OCI-LY7 (cell line): ENCODE measurements around the gene IFFO2. TPM values are rescaled to one million over a fixed set of nuclear protein-coding genes. Genes with fewer than 3 reads are reported as not detected.
"Not testable (repeated sequence)": the region's sequence is repeated elsewhere in the genome, so short reads cannot be mapped to it uniquely, and the experiment has no call there.

ENCODE experiments used
- BruUV-seq: library from RNA; stranded (reverse); fragments of 400-500 nt; replicated peaks from 2 replicates; lab custom pipeline; 2021; lab: Mats Ljungman, UMichigan
- CTCF ChIA-PET: fragments of 300-600 bp; sonication (Branson Sonifier 250); formaldehyde crosslinking; loops from one replicate; lab custom pipeline; 2022; ENCODE audit warnings: antibody characterized with exemption; ENCODE audit not compliant: unreplicated experiment; lab: Charles Lee
- POLR2A ChIA-PET: fragments of 300-600 bp; sonication (Branson Sonifier 250); formaldehyde crosslinking; loops from one replicate; lab custom pipeline; 2022; ENCODE audit warnings: antibody characterized with exemption; lab: Charles Lee
- DNase-seq: peaks from one replicate; pipeline ENCODE4 v3.0.0-alpha.2; 2015; ENCODE audit warnings: low spot score
- H2AFZ ChIP-seq: fragments of 200-600 bp; sonication (generic), shearing (Covaris generic); 2 replicates; pipeline ENCODE4 v1.6.1; 2014; ENCODE audit warnings: mild to moderate bottlenecking, antibody characterized with exemption, low read length, moderate library complexity
- H3K27ac ChIP-seq: fragments of 200-600 bp; sonication (generic); 2 replicates; pipeline ENCODE4 v1.5.1; 2014; ENCODE audit warnings: mixed run types, low read depth, mild to moderate bottlenecking, moderate library complexity, low read length, inconsistent platforms; ENCODE audit not compliant: poor library complexity, severe bottlenecking
- H3K36me3 ChIP-seq: fragments of 200-600 bp; sonication (generic); 2 replicates; pipeline ENCODE4 v1.6.1; 2014; ENCODE audit warnings: mild to moderate bottlenecking, antibody characterized with exemption, low read length, moderate library complexity, mixed read lengths; ENCODE audit not compliant: insufficient read depth
- H3K4me1 ChIP-seq: fragments of 200-600 bp; sonication (generic); 2 replicates; pipeline ENCODE4 v1.5.1; 2014; ENCODE audit warnings: mild to moderate bottlenecking, low read length; ENCODE audit not compliant: insufficient read depth, poor library complexity, severe bottlenecking
- H3K4me2 ChIP-seq: fragments of 200-600 bp; sonication (generic); 2 replicates; pipeline ENCODE4 v1.6.1; 2014; ENCODE audit warnings: mild to moderate bottlenecking, low read length
- H3K4me3 ChIP-seq: fragments of 200-600 bp; sonication (generic); 2 replicates; pipeline ENCODE4 v1.5.1; 2014; ENCODE audit warnings: mild to moderate bottlenecking, low read depth, low read length; ENCODE audit not compliant: poor library complexity, severe bottlenecking
- H3K79me2 ChIP-seq: fragments of 200-600 bp; sonication (generic); 2 replicates; pipeline ENCODE4 v1.6.1; 2016; ENCODE audit warnings: low read depth, mild to moderate bottlenecking, low read length, moderate library complexity, mixed read lengths; ENCODE audit not compliant: insufficient read depth
- H3K9me2 ChIP-seq: fragments of 200-600 bp; sonication (generic); 2 replicates; pipeline ENCODE4 v1.6.1; 2016; ENCODE audit warnings: mild to moderate bottlenecking, low read length, mixed read lengths; ENCODE audit not compliant: insufficient read depth
- H3K9me3 ChIP-seq: fragments of 200-600 bp; sonication (generic); 2 replicates; pipeline ENCODE4 v1.6.1; 2014; ENCODE audit warnings: mild to moderate bottlenecking, mixed run types, low read length, mixed read lengths
- H4K20me1 ChIP-seq: fragments of 200-600 bp; sonication (generic); 2 replicates; pipeline ENCODE4 v1.6.1; 2014; ENCODE audit warnings: mild to moderate bottlenecking, antibody characterized with exemption, low read length, moderate library complexity, mixed read lengths; ENCODE audit not compliant: insufficient read depth
- EZH2phosphoT487 ChIP-seq: fragments of 200-600 bp; sonication (generic); IDR thresholded peaks from 2 replicates; pipeline ENCODE4 v1.6.1; 2018; ENCODE audit warnings: low read depth, borderline replicate concordance, mild to moderate bottlenecking, mixed run types, antibody characterized with exemption, low read length, moderate library complexity, mixed read lengths
- intact Hi-C: fragments of 100-400 bp; cut with micrococcal nuclease; formaldehyde crosslinking; loops from one replicate; pipeline ENCODE4 v1.10.0; 2022; ENCODE audit not compliant: unreplicated experiment
- total RNA-seq, 2 experiments: library from RNA; depleted of rRNA in 1 of 2; stranded (reverse); fragments of >200 nt in 1 of 2; shearing (Covaris generic) in 1 of 2; gene quantifications; 2 replicates each; pipeline ENCODE4 v1.2.3, GENCODE V29; 2014 to 2022
- TF ChIP-seq, protein P1 (sequence below): fragments of 200-600 bp; sonication (generic); conservative IDR thresholded peaks from 2 replicates; pipeline ENCODE4 v1.5.1; 2014; ENCODE audit warnings: mild to moderate bottlenecking, antibody characterized with exemption, low read length, moderate library complexity, mixed read lengths

IFFO2 gene
- total RNA-seq, 2 experiments from 2014 or later, result 0.06 to 0.44 TPM

DNA sequence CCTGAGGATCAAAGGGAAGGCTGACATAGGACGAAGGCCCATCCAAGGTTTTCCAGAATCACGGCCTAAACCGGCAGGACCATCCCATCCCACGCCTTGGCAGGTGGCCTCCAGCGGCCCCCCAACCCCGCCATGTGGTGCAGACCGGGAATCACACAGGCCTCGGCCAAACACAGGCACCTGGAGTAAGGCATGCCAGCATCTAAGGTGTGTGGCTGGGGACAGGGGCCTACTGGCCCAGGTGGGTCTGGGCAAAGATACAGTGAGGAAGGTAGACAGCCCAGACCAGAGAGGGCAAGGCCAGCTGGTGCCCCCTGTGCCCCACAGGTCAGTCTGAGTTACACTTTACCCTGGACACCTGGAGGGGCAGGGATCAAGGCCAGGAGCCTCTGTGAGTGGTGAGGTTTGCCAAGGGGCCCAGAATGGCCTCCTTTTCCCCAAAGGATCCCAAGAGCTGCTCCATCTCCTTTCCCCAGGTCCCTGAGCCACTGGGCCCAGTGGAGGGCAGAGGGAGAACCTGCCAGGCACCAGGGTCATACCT, 84.3 kb downstream of the IFFO2 start:
- H3K36me3 ChIP-seq, result no peaks in the 10 kb centered on the region
- ChIA-PET POLR2A (no interaction called here), CTCF (interaction anchor here (0.5 kb wide), 1 partner anchor 1125 kb away, joined by 3 read pairs; no protein-coding TSS in a partner anchor)
- H3K9me3 ChIP-seq, result no peaks in the 10 kb centered on the region
- H4K20me1 ChIP-seq, result no peaks in the 10 kb centered on the region
- no peak for DNase-seq
- no peak overlapping the region for H3K4me2 ChIP-seq
- intact Hi-C loops, result no loop called here
- no peaks in the 10 kb centered on the region for H3K9me2 ChIP-seq
- TF ChIP-seq, protein P1, sequence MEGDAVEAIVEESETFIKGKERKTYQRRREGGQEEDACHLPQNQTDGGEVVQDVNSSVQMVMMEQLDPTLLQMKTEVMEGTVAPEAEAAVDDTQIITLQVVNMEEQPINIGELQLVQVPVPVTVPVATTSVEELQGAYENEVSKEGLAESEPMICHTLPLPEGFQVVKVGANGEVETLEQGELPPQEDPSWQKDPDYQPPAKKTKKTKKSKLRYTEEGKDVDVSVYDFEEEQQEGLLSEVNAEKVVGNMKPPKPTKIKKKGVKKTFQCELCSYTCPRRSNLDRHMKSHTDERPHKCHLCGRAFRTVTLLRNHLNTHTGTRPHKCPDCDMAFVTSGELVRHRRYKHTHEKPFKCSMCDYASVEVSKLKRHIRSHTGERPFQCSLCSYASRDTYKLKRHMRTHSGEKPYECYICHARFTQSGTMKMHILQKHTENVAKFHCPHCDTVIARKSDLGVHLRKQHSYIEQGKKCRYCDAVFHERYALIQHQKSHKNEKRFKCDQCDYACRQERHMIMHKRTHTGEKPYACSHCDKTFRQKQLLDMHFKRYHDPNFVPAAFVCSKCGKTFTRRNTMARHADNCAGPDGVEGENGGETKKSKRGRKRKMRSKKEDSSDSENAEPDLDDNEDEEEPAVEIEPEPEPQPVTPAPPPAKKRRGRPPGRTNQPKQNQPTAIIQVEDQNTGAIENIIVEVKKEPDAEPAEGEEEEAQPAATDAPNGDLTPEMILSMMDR, result no peak
- no peak for TF ChIP-seq EZH2phosphoT487
- H2AFZ ChIP-seq, result no peak overlapping the region
- no peak overlapping the region for H3K4me3 ChIP-seq
- BruUV-seq, result no TSS peak
- H3K27ac ChIP-seq, result no peak overlapping the region
- H3K4me1 ChIP-seq, result no peaks in the 10 kb centered on the region
- no peaks in the 10 kb centered on the region for H3K79me2 ChIP-seq

DNA sequence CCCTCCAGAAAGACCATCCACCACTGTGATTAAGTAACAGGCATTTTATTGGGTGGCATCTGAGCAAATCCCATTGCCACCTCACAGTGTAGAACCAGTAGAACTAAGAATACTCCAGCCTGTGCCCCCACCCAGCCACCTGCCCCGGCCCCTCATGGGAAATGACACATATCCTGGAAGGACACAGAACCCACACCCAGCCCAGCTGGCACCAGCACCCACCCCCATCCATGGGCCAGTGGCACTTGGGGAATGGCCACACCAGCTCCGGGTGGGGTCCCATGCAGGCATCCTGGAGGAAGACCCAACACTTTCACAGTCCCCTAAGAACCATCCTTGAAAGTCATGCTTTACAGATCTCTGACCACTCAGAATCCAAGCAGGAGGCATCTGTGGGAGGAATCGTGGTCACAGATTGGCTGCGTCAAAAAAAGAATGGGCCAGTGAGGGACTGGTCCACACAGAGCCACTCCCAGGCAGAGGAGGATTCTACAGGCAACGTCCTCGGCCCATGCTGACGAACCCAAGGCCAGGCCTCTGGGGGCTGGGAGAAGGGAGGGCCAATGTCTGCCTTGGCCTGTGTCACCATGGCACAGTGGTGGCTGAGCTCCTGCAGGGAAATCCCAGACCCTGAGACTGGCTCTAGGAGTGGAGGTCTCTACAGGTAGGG, 84.9 kb downstream of the IFFO2 start:
- Histone ChIP-seq H3K27ac (no peak overlapping the region), H3K4me3 (no peak overlapping the region), H4K20me1 (no peaks in the 10 kb centered on the region), H3K9me2 (no peaks in the 10 kb centered on the region), H3K9me3 (no peaks in the 10 kb centered on the region), H3K79me2 (no peaks in the 10 kb centered on the region), H3K4me1 (no peaks in the 10 kb centered on the region), H3K36me3 (no peaks in the 10 kb centered on the region), H2AFZ (no peak overlapping the region), H3K4me2 (no peak overlapping the region)
- no peak for DNase-seq
- BruUV-seq, result no TSS peak
- CTCF ChIA-PET, result interaction anchor here (0.5 kb wide), 1 partner anchor 1126 kb away, joined by 3 read pairs; no protein-coding TSS in a partner anchor
- intact Hi-C loops, result no loop called here
- TF ChIP-seq, protein P1, result no peak
- no peak for TF ChIP-seq EZH2phosphoT487
- POLR2A ChIA-PET, result no interaction called here

DNA sequence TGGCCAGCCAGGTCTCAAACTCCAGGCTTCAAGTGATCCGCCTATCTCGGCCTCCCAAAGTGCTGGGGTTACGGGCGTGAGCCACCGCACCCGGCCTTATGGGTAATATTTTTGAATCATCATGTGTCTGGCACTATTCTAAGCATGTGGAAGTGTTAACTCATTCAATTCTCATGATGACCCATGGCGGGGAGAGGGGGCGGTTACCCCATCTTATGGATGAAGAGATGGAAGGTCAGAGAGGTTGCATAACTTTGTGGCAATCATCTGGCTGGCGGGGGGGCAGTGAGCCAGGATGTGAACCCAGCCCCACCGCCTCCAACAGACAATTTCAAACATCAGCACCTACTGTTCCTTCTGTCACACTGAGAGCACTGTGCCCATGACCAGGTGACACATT, 85.5 kb downstream of the IFFO2 start:
- intact Hi-C loops, result no loop called here
- no peaks in the 10 kb centered on the region for H3K79me2 ChIP-seq
- no peaks in the 10 kb centered on the region for H4K20me1 ChIP-seq
- ChIA-PET POLR2A (no interaction called here), CTCF (no interaction called here)
- no peak overlapping the region for H3K27ac ChIP-seq
- no TSS peak for BruUV-seq
- no peak for DNase-seq
- H3K9me2 ChIP-seq, result no peaks in the 10 kb centered on the region
- no peaks in the 10 kb centered on the region for H3K4me1 ChIP-seq
- no peaks in the 10 kb centered on the region for H3K9me3 ChIP-seq
- no peak overlapping the region for H3K4me2 ChIP-seq
- no peaks in the 10 kb centered on the region for H3K36me3 ChIP-seq
- no peak overlapping the region for H2AFZ ChIP-seq
- TF ChIP-seq EZH2phosphoT487, result no peak
- TF ChIP-seq, protein P1, result no peak
- H3K4me3 ChIP-seq, result no peak overlapping the region

DNA sequence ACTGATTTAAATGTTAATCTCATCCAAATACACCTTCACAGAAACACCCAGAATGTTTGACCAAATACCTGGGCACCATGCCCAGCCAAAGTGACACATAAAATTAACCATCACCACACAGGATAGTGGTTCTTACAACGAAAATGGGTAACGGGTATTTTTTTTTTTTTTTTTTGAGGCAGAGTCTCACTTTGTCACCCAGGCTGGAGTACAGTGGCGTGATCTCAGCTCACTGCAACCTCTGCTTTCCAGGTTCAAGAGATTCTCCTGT, 85.9 kb downstream of the IFFO2 start:
- H3K4me1 ChIP-seq, POLR2A ChIA-PET, H2AFZ ChIP-seq, H3K79me2 ChIP-seq, BruUV-seq, H3K4me2 ChIP-seq, H3K4me3 ChIP-seq, CTCF ChIA-PET, H3K27ac ChIP-seq, DNase-seq, H3K9me2 ChIP-seq, intact Hi-C loops, H4K20me1 ChIP-seq, H3K36me3 ChIP-seq, H3K9me3 ChIP-seq: not testable (repeated sequence)
